ENCODE data around the gene ENDOV. TPM values are rescaled to one million over a fixed set of nuclear protein-coding genes. Genes with fewer than 3 reads are reported as not detected.

ENDOV gene
- 25.6 and 30.1 TPM in 2 replicates for total RNA-seq

DNA sequence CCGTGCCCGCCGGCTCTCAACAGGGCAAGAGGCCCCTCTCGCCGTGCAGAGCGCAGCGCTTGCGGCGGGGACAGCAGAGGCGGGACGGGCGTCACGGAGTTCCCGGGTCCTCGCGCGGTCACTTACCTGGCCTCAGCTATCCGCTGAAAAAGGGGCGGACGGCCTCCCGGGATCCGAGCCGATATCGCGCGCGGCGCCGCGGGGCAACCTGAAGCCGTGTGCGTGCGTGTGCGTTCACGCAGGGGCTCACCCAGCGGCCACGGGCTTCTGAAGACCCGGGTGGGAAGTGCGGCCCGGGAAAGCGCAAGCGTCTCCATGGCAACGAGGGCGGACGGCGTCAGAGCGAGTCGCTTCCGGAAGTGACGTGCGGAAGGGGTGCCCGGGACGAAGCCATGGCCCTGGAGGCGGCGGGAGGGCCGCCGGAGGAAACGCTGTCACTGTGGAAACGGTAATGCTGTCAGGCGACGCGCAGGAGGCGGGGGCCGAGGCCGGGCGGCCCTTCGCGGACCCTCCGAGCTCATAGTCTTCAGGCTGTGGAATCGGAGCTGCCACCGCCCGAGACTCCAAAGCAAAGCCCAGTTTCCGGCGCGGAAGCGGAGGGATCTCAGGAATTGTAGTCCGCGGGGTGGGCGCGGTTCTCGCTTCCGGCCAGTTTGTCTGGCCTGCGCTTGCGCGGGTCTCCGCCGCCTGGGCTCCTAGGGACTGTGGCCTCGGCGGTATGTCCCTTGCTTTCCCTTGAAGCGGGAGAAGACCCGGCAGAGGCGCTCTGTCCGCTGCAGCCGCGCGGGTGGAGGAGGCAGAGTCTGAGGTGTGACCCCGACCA is at the start of gene ENDOV:
TSS of gene ENDOV (plus strand) at position 365 of the 823 bp plus-strand sequence. CDS start at position 393, 28 bp downstream.

DNA sequence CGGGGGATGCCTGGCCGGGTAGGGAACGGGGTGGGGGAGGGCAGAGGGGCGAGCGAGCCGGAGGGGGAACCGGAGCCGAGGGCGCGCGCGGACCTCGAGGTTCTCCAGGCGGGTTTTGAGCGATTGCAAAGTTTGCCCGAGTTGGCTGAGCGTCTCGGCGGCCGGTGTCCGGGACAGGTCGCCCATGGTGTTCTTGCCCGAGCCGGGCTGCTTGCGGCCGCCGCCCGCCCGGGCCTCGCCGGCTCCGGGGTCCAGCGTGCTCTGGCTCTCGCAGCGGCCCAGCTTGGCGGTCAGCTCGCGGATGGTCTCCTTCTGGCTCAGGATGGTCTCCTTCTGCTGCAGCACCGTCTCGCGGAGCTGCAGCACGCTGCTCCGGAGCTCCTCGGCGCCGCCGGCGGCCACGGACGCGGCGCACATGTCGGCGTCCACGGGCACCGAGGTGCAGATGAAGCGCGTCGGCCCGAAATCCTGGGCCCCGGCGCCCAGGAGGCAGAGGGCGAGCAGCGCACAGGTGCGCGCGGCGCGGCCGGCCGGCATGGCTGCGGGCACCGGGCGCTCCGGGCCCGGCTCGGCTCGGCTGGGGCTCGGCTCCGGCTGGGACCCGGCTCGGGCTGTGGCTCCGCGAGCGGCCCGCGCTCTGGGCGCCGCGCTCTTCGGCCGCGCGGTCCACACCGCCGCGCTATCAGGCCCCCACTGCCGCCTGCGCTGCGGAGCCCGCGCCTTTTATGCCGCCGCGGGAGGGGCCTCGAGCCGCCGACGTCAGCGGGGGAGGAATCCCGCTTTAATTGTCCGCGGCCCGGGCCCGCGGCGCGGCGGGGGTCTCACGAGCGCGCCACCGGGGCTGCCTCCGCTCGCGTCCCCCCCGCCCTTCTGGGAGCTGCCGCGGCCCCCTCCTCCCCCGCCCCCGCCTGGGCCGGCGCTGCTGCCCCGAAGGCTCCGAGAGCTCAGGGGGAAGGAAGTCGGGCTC is 61.2 kb downstream of the ENDOV start, which contains the start of gene NPTX1:
TSS of gene NPTX1 (minus strand) at position 698 of the 967 bp plus-strand sequence. CDS start at position 537, 161 bp downstream.

Other genes with a start within 250 kb of the ENDOV start
- gene CARD14, start 245.1 kb upstream of the ENDOV start, total RNA-seq, result 0.26 and 0.47 TPM in 2 replicates
- gene SGSH, start 194.8 kb upstream of the ENDOV start, total RNA-seq, result 18.0 and 19.7 TPM in 2 replicates
- gene SLC26A11, start 194.7 kb upstream of the ENDOV start, total RNA-seq, result 9.9 and 10.3 TPM in 2 replicates
- 111 and 153 TPM in 2 replicates for gene RNF213, start 154.3 kb upstream of the ENDOV start, total RNA-seq
- gene NPTX1, start 61.4 kb downstream of the ENDOV start, total RNA-seq, result 37.2 and 118 TPM in 2 replicates
- gene RPTOR, start 129.7 kb downstream of the ENDOV start, total RNA-seq, result 15.0 and 24.6 TPM in 2 replicates